ENCODE data around the gene ZNF668.
"Not testable (repeated sequence)": the region's sequence is repeated elsewhere in the genome, so short reads cannot be mapped to it uniquely, and the experiment has no call there.

Gene ZNF668

DNA sequence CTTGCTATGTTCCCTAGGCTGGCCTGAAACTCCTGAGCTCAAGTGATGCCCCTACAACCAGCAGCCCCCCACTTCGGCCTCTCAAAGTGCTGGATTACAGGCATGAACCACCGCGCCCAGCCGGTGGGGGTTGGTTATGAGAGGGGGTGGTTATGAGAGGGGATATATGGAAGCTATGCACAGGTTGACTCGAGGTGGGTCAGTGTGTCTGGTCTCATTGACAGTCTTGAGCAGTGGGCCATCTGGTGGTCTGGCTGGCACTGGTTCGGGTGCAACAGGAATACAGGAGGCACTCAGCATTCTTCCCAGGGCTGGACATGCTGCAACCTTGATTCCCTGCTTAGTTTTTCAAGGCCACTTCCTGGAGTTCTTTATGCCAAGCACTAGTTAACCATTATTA, 58.0 kb downstream of the ZNF668 start:
- H3K4me3 ChIP-seq (replicated peaks; ENCODE audit: low read depth, low read length), result no peak overlapping the region
- TF ChIP-seq, protein P1, sequence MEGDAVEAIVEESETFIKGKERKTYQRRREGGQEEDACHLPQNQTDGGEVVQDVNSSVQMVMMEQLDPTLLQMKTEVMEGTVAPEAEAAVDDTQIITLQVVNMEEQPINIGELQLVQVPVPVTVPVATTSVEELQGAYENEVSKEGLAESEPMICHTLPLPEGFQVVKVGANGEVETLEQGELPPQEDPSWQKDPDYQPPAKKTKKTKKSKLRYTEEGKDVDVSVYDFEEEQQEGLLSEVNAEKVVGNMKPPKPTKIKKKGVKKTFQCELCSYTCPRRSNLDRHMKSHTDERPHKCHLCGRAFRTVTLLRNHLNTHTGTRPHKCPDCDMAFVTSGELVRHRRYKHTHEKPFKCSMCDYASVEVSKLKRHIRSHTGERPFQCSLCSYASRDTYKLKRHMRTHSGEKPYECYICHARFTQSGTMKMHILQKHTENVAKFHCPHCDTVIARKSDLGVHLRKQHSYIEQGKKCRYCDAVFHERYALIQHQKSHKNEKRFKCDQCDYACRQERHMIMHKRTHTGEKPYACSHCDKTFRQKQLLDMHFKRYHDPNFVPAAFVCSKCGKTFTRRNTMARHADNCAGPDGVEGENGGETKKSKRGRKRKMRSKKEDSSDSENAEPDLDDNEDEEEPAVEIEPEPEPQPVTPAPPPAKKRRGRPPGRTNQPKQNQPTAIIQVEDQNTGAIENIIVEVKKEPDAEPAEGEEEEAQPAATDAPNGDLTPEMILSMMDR (IDR thresholded peaks at IDR 0.05; ENCODE audit: low read depth, low read length, missing control alignments), result no peak
- no peak for DNase-seq (ENCODE audit: extremely low read depth, low read depth)

- H3K4me3 ChIP-seq (replicated peaks; ENCODE audit: low read depth, low read length); DNase-seq (ENCODE audit: extremely low read depth, low read depth): not testable (repeated sequence)
Observed at GRCh38 chr16:31013292-31013691, 60.7 kb downstream of the ZNF668 start.

GRCh38 chr16:31011815-31012214, 62.2 kb downstream of the ZNF668 start:
- DNase-seq (ENCODE audit: extremely low read depth, low read depth); H3K4me3 ChIP-seq (replicated peaks; ENCODE audit: low read depth, low read length): not testable (repeated sequence)
